ENCODE results near the gene FBXO3. TPM values are rescaled to one million over a fixed set of nuclear protein-coding genes. Genes with fewer than 3 reads are reported as not detected.

Gene FBXO3
- total RNA-seq, 4 donors from 2014 or later: 26.5 to 49.2 (median 43.8) TPM

DNA sequence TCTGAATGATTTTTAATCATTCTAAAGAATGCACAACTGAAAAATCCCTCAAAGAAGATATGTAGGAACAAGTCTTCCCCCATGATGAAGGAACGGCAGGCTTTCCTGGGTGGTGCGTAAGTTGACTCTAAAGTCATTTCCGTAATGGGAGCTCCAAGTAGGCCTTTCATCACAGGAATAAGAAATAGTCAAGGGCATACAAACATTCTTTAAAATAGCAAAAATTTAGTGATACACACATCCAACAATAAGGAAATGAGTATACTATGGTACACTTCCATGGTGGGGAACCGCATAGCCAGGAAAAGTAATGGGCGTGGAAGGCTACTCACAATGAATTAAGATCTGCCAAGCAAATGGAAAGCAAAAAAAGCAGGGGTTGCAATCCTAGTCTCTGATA, 48.8 kb downstream of the FBXO3 start:
- intact Hi-C loops (cut with DNase I): no loop called here
- TF ChIP-seq, protein P1, sequence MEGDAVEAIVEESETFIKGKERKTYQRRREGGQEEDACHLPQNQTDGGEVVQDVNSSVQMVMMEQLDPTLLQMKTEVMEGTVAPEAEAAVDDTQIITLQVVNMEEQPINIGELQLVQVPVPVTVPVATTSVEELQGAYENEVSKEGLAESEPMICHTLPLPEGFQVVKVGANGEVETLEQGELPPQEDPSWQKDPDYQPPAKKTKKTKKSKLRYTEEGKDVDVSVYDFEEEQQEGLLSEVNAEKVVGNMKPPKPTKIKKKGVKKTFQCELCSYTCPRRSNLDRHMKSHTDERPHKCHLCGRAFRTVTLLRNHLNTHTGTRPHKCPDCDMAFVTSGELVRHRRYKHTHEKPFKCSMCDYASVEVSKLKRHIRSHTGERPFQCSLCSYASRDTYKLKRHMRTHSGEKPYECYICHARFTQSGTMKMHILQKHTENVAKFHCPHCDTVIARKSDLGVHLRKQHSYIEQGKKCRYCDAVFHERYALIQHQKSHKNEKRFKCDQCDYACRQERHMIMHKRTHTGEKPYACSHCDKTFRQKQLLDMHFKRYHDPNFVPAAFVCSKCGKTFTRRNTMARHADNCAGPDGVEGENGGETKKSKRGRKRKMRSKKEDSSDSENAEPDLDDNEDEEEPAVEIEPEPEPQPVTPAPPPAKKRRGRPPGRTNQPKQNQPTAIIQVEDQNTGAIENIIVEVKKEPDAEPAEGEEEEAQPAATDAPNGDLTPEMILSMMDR (IDR thresholded peaks at IDR 0.05): no peak
- TF ChIP-seq POLR2A (IDR thresholded peaks at IDR 0.05; ENCODE audit: low read depth) (no peak), EP300 (IDR thresholded peaks at IDR 0.05) (no peak), POLR2AphosphoS5 (IDR thresholded peaks at IDR 0.05) (no peak)
- H3K4me3 ChIP-seq: no peak overlapping the region

DNA sequence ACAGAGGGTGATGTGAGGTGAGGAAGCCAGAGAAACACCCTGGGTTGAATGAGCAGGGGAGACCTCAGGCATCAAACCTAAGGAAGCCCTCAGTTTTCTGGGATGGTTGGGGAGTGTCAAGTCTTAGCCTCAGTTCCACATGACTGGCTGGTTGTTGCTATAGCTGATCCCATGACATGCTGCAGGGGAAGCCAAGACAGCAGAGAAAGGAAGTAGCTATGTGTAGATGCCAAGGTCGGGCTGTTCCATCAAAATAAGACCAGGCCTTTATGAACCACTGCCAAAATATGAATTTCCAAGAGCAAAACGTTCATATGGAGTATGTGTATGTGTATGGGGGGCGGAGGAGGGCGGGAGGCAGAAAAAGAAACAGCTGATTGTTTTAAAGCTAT, 49.7 kb downstream of the FBXO3 start:
- TF ChIP-seq POLR2AphosphoS5 (IDR thresholded peaks at IDR 0.05): peak in 1 of 2 donors; percentile 66
- TF ChIP-seq, protein P1 (IDR thresholded peaks at IDR 0.05): no peak
- H3K9me3 ChIP-seq: no peaks in the 10 kb centered on the region
- H3K27me3 ChIP-seq: no peaks in the 10 kb centered on the region
- peak overlapping the region; percentile 67 to 83 (median 79) for H3K27ac ChIP-seq (replicated peaks in 1 of 4)
- intact Hi-C loops (cut with DNase I): no loop called here
- WGBS: 22% methylated on average over 4 of the region's 4 CpGs
- H3K36me3 ChIP-seq: peaks cover 8 to 37% (median 22%) of the 10 kb centered on the region in 4 donors
- peaks cover 80 to 86% (median 80%) of the 10 kb centered on the region in 4 donors for H3K4me1 ChIP-seq
- H3K4me3 ChIP-seq: no peak overlapping the region
- DNase-seq (ENCODE audit: extremely low spot score): no peak

More for the DNA sequence above, 48.8 kb downstream of the FBXO3 start:
- Histone ChIP-seq H3K9me3 (no peaks in the 10 kb centered on the region), H3K4me1 (peaks cover 79 to 86% (median 81%) of the 10 kb centered on the region in 4 donors), H3K27me3 (no peaks in the 10 kb centered on the region), H3K36me3 (peaks cover 2 to 33% (median 13%) of the 10 kb centered on the region in 4 donors), H3K27ac (replicated peaks in 1 of 4) (peak overlapping the region in 3 of 4 donors; percentile 67 to 83 (median 81))
- 88% methylated on average over 5 of the region's 5 CpGs for WGBS
- DNase-seq (ENCODE audit: extremely low spot score): no peak

DNA sequence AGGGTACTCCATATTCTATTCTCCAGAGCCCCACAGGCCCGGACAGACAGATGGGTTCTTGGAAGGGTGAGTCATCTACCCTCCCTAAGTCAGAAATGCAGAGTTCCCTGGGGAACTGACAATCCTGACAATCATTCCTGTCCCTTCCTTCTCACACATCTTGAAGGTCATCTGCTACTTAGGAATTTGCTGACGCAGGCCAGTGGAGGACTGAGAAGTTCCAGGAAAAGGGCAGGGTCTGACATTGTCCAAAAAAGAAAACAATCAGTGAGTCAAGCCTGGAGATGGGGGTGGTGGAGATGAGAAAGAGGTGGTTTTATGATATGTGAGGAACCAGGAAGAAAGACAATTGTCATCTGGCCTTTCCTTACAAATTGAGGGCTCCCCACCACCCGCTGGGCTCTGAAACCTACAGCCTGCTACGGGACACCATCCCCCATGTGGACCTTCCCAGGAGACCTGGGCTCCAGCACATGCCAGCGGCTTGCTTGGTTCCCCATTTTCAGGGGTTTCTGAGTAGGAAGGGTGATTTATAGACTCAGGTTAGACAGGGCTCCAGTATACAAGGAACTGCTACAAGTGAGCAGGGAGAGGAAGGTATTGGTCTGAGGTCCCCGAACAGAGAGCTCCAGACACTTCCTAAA, 51.0 kb downstream of the FBXO3 start:
- H3K27me3 ChIP-seq: no peaks in the 10 kb centered on the region
- intact Hi-C loops (cut with DNase I): no loop called here
- no peak for DNase-seq (ENCODE audit: extremely low spot score)
- peak overlapping the region; percentile 67 to 83 (median 79) for H3K27ac ChIP-seq (replicated peaks in 1 of 4)
- H3K4me3 ChIP-seq: no peak overlapping the region
- TF ChIP-seq POLR2A (IDR thresholded peaks at IDR 0.05; ENCODE audit: low read depth) (no peak), EP300 (IDR thresholded peaks at IDR 0.05) (peak; percentile 83), POLR2AphosphoS5 (IDR thresholded peaks at IDR 0.05) (peak; percentile 65 to 77)
- TF ChIP-seq, protein P1 (IDR thresholded peaks at IDR 0.05): no peak
- peaks cover 8 to 39% (median 33%) of the 10 kb centered on the region in 4 donors for H3K36me3 ChIP-seq
- WGBS: 53% methylated on average over 6 of the region's 6 CpGs
- no peaks in the 10 kb centered on the region for H3K9me3 ChIP-seq
- H3K4me1 ChIP-seq: peaks cover 72 to 86% (median 77%) of the 10 kb centered on the region in 4 donors

DNA sequence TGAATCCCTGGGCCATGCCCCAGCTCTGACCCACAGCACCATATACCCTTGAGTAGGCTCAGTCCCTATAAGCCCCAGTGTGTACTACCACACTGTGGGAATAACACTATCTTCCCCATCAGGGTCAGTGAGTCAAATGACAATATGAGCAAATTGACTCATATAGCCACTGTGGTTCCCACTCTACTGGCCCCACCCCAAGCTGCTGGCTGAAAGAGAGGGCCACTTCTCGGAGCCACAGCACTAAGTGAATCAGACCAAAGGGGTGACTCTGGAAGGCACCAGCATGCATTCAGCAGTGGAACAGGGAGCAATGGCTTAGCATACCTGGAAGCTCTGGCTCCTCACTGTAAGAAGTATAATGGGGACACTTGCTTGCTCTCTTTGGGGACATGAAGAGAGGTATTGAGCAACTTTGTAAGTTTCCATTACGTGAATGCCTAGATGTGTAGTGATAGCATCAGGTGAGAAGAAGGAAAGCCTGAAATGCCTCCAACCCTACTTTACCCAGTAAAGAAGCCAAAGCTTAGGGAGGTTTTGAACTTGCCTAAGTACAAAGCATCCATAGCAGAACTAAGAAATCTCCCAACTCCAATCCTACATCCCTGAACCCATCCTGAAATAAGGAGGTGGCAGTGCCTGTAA, 51.6 kb downstream of the FBXO3 start:
- Histone ChIP-seq H3K4me1 (peaks cover 72 to 89% (median 79%) of the 10 kb centered on the region in 4 donors), H3K27me3 (no peaks in the 10 kb centered on the region), H3K9me3 (no peaks in the 10 kb centered on the region), H3K36me3 (peaks cover 8 to 46% (median 38%) of the 10 kb centered on the region in 4 donors), H3K27ac (replicated peaks in 1 of 4) (peak overlapping the region; percentile 67 to 83 (median 79)), H3K4me3 (no peak overlapping the region)
- WGBS: 42% methylated on average over 2 of the region's 2 CpGs
- DNase-seq (ENCODE audit: extremely low spot score): no peak
- intact Hi-C loops (cut with DNase I): no loop called here
- TF ChIP-seq EP300 (IDR thresholded peaks at IDR 0.05) (no peak), POLR2A (IDR thresholded peaks at IDR 0.05; ENCODE audit: low read depth) (no peak), POLR2AphosphoS5 (IDR thresholded peaks at IDR 0.05) (no peak)
- TF ChIP-seq, protein P1 (IDR thresholded peaks at IDR 0.05): no peak
